Right atrium auricular region (tissue), 2 donors: ENCODE data around the gene FLCN. TPM values are rescaled to one million over a fixed set of nuclear protein-coding genes. Genes with fewer than 3 reads are reported as not detected.

ENCODE experiments used
- DNase-seq: peaks from one replicate; pipeline ENCODE4 v3.0.0-alpha.2; 2019; ENCODE audit warnings: low spot score
- H3K27ac ChIP-seq, 2 donors: fragments of 200-600 bp; sonication (generic); 1 replicate in 1 of 2; 2 replicates in 1 of 2; pipeline ENCODE4 v1.5.1; 2016 to 2019
- H3K27me3 ChIP-seq, 2 donors: fragments of 200-600 bp; sonication (generic); one replicate each; pipeline versions ENCODE4 v1.5.1 to v1.6.0; 2017 to 2019
- H3K36me3 ChIP-seq: fragments of 200-600 bp; sonication (generic); one replicate; pipeline ENCODE4 v1.5.1; 2016
- H3K4me1 ChIP-seq, 2 donors: fragments of 200-600 bp; sonication (generic); one replicate each; pipeline versions ENCODE4 v1.5.1 to v1.6.0; 2017 to 2019
- H3K4me3 ChIP-seq, 2 donors: fragments of 200-600 bp; sonication (generic); 1 replicate in 1 of 2; 2 replicates in 1 of 2; pipeline ENCODE4 v1.5.1; 2017 to 2019; ENCODE audit warnings: mild to moderate bottlenecking in 1 of 2, moderate library complexity in 1 of 2
- H3K9me3 ChIP-seq, 2 donors: fragments of 200-600 bp; sonication (generic); one replicate each; pipeline ENCODE4 v1.5.1; 2019
- CTCF ChIP-seq, 2 donors: fragments of 200-600 bp; sonication (generic); IDR thresholded peaks; one replicate each; pipeline ENCODE4 v1.5.1; 2019; ENCODE audit warnings: antibody characterized with exemption in 2 of 2
- total RNA-seq, 2 donors: library from RNA; depleted of rRNA; stranded (reverse); fragments of >200 nt; gene quantifications; one replicate each; pipeline ENCODE4 v1.1.0, GENCODE V29; 2016

FLCN gene
- total RNA-seq, 2 donors from 2014 or later = 22.7 to 23.7 TPM

- TF ChIP-seq CTCF (IDR thresholded peaks at IDR 0.05) = no peak
- Histone ChIP-seq H3K27ac (no peak overlapping the region), H3K27me3 (no peaks in the 10 kb centered on the region), H3K4me3 (no peak overlapping the region), H3K4me1 (no peaks in the 10 kb centered on the region), H3K36me3 (peaks cover 62% of the 10 kb centered on the region), H3K9me3 (no peaks in the 10 kb centered on the region)
- DNase-seq = no peak
These were observed 23.2 kb downstream of the FLCN start for GRCh38 chr17:17213775-17214174.

- no peaks in the 10 kb centered on the region for H3K27me3 ChIP-seq
- no peaks in the 10 kb centered on the region for H3K9me3 ChIP-seq
- no peak overlapping the region for H3K27ac ChIP-seq
- DNase-seq = no peak
- TF ChIP-seq CTCF (IDR thresholded peaks at IDR 0.05) = no peak
- peaks cover 0 to 42% of the 10 kb centered on the region in 2 donors for H3K4me1 ChIP-seq
- no peak overlapping the region for H3K4me3 ChIP-seq
- peaks cover 4% of the 10 kb centered on the region for H3K36me3 ChIP-seq
These were observed 29.0 kb downstream of the FLCN start for GRCh38 chr17:17207998-17208397.

- DNase-seq = peak; percentile 64
- TF ChIP-seq CTCF (IDR thresholded peaks at IDR 0.05) = no peak
- Histone ChIP-seq H3K4me1 (peaks cover 0 to 50% of the 10 kb centered on the region in 2 donors), H3K4me3 (peak overlapping the region in 1 of 2 donors; percentile 64), H3K27ac (peak overlapping the region; percentile 78 to 82), H3K9me3 (no peaks in the 10 kb centered on the region), H3K36me3 (no peaks in the 10 kb centered on the region), H3K27me3 (no peaks in the 10 kb centered on the region)
These were observed 30.0 kb downstream of the FLCN start for GRCh38 chr17:17206913-17207335.

DNA sequence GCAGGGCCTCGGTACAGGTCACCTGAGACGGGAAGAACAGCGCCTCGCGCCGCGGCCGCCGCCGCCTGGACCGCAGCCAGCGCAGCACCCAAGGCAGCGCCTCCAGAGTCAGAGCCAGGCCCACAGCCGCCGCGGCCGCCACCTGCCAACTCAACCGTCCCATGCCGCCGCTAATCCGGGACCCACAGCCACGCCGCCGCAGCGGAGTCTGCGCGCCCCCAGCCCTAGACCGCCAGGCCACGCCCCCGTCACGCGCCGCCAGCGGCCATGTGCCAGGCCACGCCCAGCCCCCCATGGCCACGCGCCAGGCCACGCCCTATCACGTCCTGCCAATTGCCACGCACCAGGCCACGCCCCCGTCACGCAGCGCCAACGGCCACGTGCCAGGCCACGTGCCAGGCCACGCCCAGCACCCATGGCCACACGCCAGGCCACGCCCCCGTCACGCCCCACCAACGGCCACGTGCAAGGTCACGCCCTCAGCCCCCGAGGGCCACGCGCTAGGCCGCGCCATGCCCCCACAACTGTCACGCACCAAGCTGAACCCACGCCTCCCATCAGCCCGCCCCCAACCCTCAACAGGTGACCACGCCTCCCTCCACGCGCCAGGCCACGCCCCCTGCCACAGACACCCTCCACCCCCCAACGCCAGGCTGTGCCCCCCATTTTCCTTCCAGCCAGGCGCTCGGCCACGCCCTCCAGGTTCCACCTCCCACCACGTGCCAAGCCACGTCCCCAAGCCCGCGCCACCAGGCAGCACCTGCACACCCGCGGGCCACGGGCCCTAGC is 30.6 kb downstream of the FLCN start, which contains the start of gene PLD6:
Gene PLD6, minus strand, starts transcription at position 210 of the 789 bp plus-strand sequence. Its CDS starts 47 bp downstream, at position 163.
- peak in 1 of 2 donors; percentile 17 for TF ChIP-seq CTCF (IDR thresholded peaks at IDR 0.05)
- Histone ChIP-seq H3K4me3 (peak within 1 kb of the TSS; percentile 33 to 64), H3K9me3 (no peaks in the 10 kb centered on the region), H3K36me3 (no peaks in the 10 kb centered on the region), H3K4me1 (peaks cover 0 to 56% of the 10 kb centered on the region in 2 donors), H3K27ac (peak within 1 kb of the TSS; percentile 78 to 82), H3K27me3 (no peaks in the 10 kb centered on the region)
- peak; percentile 76 for DNase-seq

DNA sequence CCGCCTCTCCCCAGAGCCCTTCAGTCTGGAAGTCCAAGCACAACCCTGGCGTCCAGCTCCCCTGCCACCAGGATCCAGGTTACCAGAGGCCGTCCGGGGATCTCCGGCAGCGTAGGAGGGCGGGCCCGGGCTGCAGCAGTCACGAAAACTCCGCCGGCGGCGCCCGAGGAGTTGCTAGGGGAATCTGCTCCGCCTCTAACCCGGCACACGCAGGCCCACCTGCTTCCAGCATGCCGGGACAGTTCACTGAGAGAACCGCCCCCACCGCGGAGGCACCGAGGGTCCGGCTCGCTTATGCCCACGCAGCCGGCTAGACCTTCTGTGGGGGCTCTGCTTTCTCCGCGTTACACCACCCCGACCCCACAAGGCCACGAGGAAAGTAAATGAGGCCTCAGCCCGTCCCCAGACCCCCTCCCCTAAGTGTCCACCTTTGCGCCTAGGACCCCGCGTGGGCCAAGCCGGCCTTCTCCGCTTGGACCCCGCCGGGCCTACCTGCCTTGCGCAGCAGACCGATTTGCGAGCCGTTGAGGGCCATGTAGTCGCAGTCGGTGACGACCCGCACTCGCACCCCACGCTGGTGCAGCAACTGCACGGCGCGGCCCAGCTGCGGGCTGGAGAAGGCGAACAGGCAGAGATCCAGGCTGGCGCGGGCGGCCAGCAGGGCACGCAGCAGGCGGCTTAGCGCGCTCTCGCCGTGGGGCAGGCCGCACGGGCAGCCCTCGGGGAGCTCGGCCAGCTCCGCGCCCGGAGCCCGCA is 31.4 kb downstream of the FLCN start:
- no peaks in the 10 kb centered on the region for H3K36me3 ChIP-seq
- peak overlapping the region; percentile 78 to 82 for H3K27ac ChIP-seq
- DNase-seq = no peak
- H3K4me3 ChIP-seq = peak overlapping the region; percentile 33 to 64
- no peak for TF ChIP-seq CTCF (IDR thresholded peaks at IDR 0.05)
- no peaks in the 10 kb centered on the region for H3K9me3 ChIP-seq
- no peaks in the 10 kb centered on the region for H3K27me3 ChIP-seq
- H3K4me1 ChIP-seq = peaks cover 0 to 57% of the 10 kb centered on the region in 2 donors
